WTC11 (cell line): ENCODE data around the gene EEF1A1. TPM values are rescaled to one million over a fixed set of nuclear protein-coding genes. Genes with fewer than 3 reads are reported as not detected.

Experiments
- ETV6 ChIP-seq: sonication (generic); formaldehyde crosslinking; IDR thresholded peaks from 2 replicates; pipeline ENCODE4 v1.8.1; 2022; ENCODE audit warnings: mild to moderate bottlenecking, missing genetic modification reagents
- FOXJ3 ChIP-seq: sonication (generic); formaldehyde crosslinking; IDR thresholded peaks from 2 replicates; pipeline ENCODE4 v1.9.0; 2021; ENCODE audit warnings: missing genetic modification reagents, mild to moderate bottlenecking, borderline replicate concordance
- GABPB1 ChIP-seq: sonication (generic); formaldehyde crosslinking; IDR thresholded peaks from 2 replicates; pipeline ENCODE4 v1.8.1; 2023; ENCODE audit warnings: mild to moderate bottlenecking, missing genetic modification reagents
- GTF2I ChIP-seq: fragments of 250-450 bp; sonication (Bioruptor Pico); conservative IDR thresholded peaks from 2 replicates; pipeline ENCODE4 v1.4.0; 2021; ENCODE audit warnings: mild to moderate bottlenecking
- PRRX2 ChIP-seq: fragments of 250-450 bp; sonication (Bioruptor Pico); IDR thresholded peaks from 2 replicates; pipeline ENCODE4 v1.8.0; 2021; ENCODE audit warnings: mild to moderate bottlenecking
- total RNA-seq: library from RNA; stranded (reverse); gene quantifications from 3 replicates; pipeline ENCODE4 v1.2.3, GENCODE V29; 2021
- TF ChIP-seq, protein P1 (sequence below): sonication (generic); formaldehyde crosslinking; IDR thresholded peaks from 2 replicates; pipeline ENCODE4 v1.8.0; 2023; ENCODE audit warnings: missing genetic modification reagents, mild to moderate bottlenecking, borderline replicate concordance
- TF ChIP-seq, protein P2 (sequence below): sonication (generic); formaldehyde crosslinking; IDR thresholded peaks from 2 replicates; pipeline ENCODE4 v1.8.1; 2023; ENCODE audit warnings: mild to moderate bottlenecking, missing genetic modification reagents
- TF ChIP-seq, protein P3 (sequence below): fragments of 250-450 bp; sonication (Bioruptor Pico); IDR thresholded peaks from 2 replicates; pipeline ENCODE4 v1.9.0; 2021; ENCODE audit warnings: mild to moderate bottlenecking
- TF ChIP-seq, protein P4 (sequence below): sonication (generic); formaldehyde crosslinking; IDR thresholded peaks from 2 replicates; pipeline ENCODE4 v1.8.1; 2022; ENCODE audit warnings: low read depth, mild to moderate bottlenecking, moderate library complexity, missing genetic modification reagents, borderline replicate concordance
- TF ChIP-seq, protein P5 (sequence below): sonication (generic); formaldehyde crosslinking; conservative IDR thresholded peaks from 2 replicates; pipeline ENCODE4 v1.8.1; 2023; ENCODE audit warnings: mild to moderate bottlenecking, low read depth, missing genetic modification reagents, moderate library complexity
- TF ChIP-seq, protein P6 (sequence below): sonication (generic); formaldehyde crosslinking; IDR thresholded peaks from 2 replicates; pipeline ENCODE4 v1.8.1; 2022; ENCODE audit warnings: low read depth, missing genetic modification reagents, borderline replicate concordance

The EEF1A1 gene
- total RNA-seq, 1 experiment from 2014 or later: 11,564 TPM

DNA sequence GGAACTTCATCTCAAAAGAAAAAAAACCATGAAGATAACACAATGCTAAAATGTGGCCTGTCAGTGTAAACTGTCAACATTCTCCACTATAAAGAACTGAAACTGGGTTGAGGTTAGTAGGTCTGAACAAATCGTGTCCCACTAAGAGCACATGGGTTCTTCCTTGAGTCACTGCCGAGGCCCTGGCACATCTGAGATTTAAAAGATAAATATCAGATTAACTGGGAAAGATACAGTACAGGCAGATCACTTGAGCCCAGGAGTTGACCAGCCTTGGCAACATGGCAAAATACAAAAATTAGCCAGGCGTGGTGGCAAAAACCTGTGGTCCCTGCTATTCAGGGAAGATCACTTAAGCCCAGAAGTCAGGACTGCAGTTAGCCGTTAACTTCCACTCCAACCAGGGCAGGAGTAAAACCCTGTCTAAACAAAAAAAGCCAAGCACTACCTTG is 5.6 kb downstream of the EEF1A1 start (continued):
- TF ChIP-seq, protein P1, sequence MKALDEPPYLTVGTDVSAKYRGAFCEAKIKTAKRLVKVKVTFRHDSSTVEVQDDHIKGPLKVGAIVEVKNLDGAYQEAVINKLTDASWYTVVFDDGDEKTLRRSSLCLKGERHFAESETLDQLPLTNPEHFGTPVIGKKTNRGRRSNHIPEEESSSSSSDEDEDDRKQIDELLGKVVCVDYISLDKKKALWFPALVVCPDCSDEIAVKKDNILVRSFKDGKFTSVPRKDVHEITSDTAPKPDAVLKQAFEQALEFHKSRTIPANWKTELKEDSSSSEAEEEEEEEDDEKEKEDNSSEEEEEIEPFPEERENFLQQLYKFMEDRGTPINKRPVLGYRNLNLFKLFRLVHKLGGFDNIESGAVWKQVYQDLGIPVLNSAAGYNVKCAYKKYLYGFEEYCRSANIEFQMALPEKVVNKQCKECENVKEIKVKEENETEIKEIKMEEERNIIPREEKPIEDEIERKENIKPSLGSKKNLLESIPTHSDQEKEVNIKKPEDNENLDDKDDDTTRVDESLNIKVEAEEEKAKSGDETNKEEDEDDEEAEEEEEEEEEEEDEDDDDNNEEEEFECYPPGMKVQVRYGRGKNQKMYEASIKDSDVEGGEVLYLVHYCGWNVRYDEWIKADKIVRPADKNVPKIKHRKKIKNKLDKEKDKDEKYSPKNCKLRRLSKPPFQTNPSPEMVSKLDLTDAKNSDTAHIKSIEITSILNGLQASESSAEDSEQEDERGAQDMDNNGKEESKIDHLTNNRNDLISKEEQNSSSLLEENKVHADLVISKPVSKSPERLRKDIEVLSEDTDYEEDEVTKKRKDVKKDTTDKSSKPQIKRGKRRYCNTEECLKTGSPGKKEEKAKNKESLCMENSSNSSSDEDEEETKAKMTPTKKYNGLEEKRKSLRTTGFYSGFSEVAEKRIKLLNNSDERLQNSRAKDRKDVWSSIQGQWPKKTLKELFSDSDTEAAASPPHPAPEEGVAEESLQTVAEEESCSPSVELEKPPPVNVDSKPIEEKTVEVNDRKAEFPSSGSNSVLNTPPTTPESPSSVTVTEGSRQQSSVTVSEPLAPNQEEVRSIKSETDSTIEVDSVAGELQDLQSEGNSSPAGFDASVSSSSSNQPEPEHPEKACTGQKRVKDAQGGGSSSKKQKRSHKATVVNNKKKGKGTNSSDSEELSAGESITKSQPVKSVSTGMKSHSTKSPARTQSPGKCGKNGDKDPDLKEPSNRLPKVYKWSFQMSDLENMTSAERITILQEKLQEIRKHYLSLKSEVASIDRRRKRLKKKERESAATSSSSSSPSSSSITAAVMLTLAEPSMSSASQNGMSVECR (CRISPR knock-in tag): no peak
- TF ChIP-seq, protein P2, sequence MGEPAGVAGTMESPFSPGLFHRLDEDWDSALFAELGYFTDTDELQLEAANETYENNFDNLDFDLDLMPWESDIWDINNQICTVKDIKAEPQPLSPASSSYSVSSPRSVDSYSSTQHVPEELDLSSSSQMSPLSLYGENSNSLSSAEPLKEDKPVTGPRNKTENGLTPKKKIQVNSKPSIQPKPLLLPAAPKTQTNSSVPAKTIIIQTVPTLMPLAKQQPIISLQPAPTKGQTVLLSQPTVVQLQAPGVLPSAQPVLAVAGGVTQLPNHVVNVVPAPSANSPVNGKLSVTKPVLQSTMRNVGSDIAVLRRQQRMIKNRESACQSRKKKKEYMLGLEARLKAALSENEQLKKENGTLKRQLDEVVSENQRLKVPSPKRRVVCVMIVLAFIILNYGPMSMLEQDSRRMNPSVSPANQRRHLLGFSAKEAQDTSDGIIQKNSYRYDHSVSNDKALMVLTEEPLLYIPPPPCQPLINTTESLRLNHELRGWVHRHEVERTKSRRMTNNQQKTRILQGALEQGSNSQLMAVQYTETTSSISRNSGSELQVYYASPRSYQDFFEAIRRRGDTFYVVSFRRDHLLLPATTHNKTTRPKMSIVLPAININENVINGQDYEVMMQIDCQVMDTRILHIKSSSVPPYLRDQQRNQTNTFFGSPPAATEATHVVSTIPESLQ (CRISPR knock-in tag): no peak
- no peak for TF ChIP-seq GTF2I (CRISPR knock-in tag)
- TF ChIP-seq FOXJ3 (CRISPR knock-in tag): no peak
- no peak for TF ChIP-seq ETV6
- peak; percentile 87; the same call in 1 of the 2 replicates for TF ChIP-seq PRRX2
- no peak for TF ChIP-seq GABPB1 (CRISPR knock-in tag)
- TF ChIP-seq, protein P3, sequence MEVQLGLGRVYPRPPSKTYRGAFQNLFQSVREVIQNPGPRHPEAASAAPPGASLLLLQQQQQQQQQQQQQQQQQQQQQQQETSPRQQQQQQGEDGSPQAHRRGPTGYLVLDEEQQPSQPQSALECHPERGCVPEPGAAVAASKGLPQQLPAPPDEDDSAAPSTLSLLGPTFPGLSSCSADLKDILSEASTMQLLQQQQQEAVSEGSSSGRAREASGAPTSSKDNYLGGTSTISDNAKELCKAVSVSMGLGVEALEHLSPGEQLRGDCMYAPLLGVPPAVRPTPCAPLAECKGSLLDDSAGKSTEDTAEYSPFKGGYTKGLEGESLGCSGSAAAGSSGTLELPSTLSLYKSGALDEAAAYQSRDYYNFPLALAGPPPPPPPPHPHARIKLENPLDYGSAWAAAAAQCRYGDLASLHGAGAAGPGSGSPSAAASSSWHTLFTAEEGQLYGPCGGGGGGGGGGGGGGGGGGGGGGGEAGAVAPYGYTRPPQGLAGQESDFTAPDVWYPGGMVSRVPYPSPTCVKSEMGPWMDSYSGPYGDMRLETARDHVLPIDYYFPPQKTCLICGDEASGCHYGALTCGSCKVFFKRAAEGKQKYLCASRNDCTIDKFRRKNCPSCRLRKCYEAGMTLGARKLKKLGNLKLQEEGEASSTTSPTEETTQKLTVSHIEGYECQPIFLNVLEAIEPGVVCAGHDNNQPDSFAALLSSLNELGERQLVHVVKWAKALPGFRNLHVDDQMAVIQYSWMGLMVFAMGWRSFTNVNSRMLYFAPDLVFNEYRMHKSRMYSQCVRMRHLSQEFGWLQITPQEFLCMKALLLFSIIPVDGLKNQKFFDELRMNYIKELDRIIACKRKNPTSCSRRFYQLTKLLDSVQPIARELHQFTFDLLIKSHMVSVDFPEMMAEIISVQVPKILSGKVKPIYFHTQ: peak; percentile 88; the same call in 1 of the 2 replicates
- TF ChIP-seq, protein P4, sequence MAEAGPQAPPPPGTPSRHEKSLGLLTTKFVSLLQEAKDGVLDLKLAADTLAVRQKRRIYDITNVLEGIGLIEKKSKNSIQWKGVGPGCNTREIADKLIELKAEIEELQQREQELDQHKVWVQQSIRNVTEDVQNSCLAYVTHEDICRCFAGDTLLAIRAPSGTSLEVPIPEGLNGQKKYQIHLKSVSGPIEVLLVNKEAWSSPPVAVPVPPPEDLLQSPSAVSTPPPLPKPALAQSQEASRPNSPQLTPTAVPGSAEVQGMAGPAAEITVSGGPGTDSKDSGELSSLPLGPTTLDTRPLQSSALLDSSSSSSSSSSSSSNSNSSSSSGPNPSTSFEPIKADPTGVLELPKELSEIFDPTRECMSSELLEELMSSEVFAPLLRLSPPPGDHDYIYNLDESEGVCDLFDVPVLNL (CRISPR knock-in tag): no peak
- TF ChIP-seq, protein P5, sequence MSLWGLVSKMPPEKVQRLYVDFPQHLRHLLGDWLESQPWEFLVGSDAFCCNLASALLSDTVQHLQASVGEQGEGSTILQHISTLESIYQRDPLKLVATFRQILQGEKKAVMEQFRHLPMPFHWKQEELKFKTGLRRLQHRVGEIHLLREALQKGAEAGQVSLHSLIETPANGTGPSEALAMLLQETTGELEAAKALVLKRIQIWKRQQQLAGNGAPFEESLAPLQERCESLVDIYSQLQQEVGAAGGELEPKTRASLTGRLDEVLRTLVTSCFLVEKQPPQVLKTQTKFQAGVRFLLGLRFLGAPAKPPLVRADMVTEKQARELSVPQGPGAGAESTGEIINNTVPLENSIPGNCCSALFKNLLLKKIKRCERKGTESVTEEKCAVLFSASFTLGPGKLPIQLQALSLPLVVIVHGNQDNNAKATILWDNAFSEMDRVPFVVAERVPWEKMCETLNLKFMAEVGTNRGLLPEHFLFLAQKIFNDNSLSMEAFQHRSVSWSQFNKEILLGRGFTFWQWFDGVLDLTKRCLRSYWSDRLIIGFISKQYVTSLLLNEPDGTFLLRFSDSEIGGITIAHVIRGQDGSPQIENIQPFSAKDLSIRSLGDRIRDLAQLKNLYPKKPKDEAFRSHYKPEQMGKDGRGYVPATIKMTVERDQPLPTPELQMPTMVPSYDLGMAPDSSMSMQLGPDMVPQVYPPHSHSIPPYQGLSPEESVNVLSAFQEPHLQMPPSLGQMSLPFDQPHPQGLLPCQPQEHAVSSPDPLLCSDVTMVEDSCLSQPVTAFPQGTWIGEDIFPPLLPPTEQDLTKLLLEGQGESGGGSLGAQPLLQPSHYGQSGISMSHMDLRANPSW (CRISPR knock-in tag): no peak
- TF ChIP-seq, protein P6, sequence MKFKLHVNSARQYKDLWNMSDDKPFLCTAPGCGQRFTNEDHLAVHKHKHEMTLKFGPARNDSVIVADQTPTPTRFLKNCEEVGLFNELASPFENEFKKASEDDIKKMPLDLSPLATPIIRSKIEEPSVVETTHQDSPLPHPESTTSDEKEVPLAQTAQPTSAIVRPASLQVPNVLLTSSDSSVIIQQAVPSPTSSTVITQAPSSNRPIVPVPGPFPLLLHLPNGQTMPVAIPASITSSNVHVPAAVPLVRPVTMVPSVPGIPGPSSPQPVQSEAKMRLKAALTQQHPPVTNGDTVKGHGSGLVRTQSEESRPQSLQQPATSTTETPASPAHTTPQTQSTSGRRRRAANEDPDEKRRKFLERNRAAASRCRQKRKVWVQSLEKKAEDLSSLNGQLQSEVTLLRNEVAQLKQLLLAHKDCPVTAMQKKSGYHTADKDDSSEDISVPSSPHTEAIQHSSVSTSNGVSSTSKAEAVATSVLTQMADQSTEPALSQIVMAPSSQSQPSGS: no peak
- TF ChIP-seq, all 79 proteins: peak for 5
